Trophoblast cell (in vitro differentiated cells and primary cell): ENCODE data around the gene ERI3.

Experiments
- DNase-seq, 2 donors: peaks; one replicate each; pipeline ENCODE4 v3.0.0-alpha.2; 2016
- H2AFZ ChIP-seq: 2 replicates; pipeline ENCODE4 v1.6.1; 2013; ENCODE audit warnings: low read length, moderate library complexity, mild to moderate bottlenecking; ENCODE audit not compliant: insufficient read depth, poor library complexity
- H2AK5ac ChIP-seq: 2 replicates; pipeline ENCODE4 v1.6.1; 2013; ENCODE audit warnings: mild to moderate bottlenecking, low read length
- H2BK120ac ChIP-seq: 2 replicates; pipeline ENCODE4 v1.6.1; 2013; ENCODE audit warnings: low read length, mild to moderate bottlenecking, moderate library complexity; ENCODE audit not compliant: insufficient read depth, poor library complexity
- H2BK12ac ChIP-seq: 2 replicates; pipeline ENCODE4 v1.6.1; 2013; ENCODE audit warnings: mild to moderate bottlenecking, low read length, moderate library complexity
- H2BK5ac ChIP-seq: 2 replicates; pipeline ENCODE4 v1.6.1; 2013; ENCODE audit warnings: low read length, low read depth, moderate library complexity, mild to moderate bottlenecking; ENCODE audit not compliant: poor library complexity
- H3K14ac ChIP-seq: 2 replicates; pipeline ENCODE4 v1.6.1; 2013; ENCODE audit warnings: mild to moderate bottlenecking, low read length
- H3K18ac ChIP-seq: 2 replicates; pipeline ENCODE4 v1.6.1; 2013; ENCODE audit warnings: mild to moderate bottlenecking, low read length
- H3K23ac ChIP-seq: 2 replicates; pipeline ENCODE4 v1.6.1; 2013; ENCODE audit warnings: low read length
- H3K27ac ChIP-seq: 2 replicates; pipeline ENCODE4 v1.5.1; 2013; ENCODE audit warnings: low read depth, mild to moderate bottlenecking, inconsistent platforms, low read length, moderate library complexity
- H3K27me3 ChIP-seq: 2 replicates; pipeline ENCODE4 v1.6.1; 2013; ENCODE audit warnings: inconsistent platforms, mild to moderate bottlenecking, low read length, moderate library complexity; ENCODE audit not compliant: insufficient read depth
- H3K36me3 ChIP-seq, 2 experiments: 1 replicate in 1 of 2; 2 replicates in 1 of 2; pipeline ENCODE4 v1.6.1; 2013; ENCODE audit warnings: low read length in 2 of 2, mild to moderate bottlenecking in 2 of 2, moderate library complexity in 1 of 2; ENCODE audit not compliant: insufficient read depth in 2 of 2, control insufficient read depth in 1 of 2
- H3K4ac ChIP-seq: 2 replicates; pipeline ENCODE4 v1.6.1; 2013; ENCODE audit warnings: low read depth, mild to moderate bottlenecking, low read length, moderate library complexity
- H3K4me1 ChIP-seq, 2 experiments: 1 replicate in 1 of 2; 2 replicates in 1 of 2; pipeline ENCODE4 v1.6.1; 2013; ENCODE audit warnings: low read length in 2 of 2, mild to moderate bottlenecking in 2 of 2, moderate library complexity in 1 of 2; ENCODE audit not compliant: insufficient read depth in 2 of 2, control insufficient read depth in 1 of 2
- H3K4me2 ChIP-seq: 2 replicates; pipeline ENCODE4 v1.6.1; 2013; ENCODE audit warnings: inconsistent platforms, mild to moderate bottlenecking, low read length, moderate library complexity
- H3K4me3 ChIP-seq: 2 replicates; pipeline ENCODE4 v1.5.1; 2013; ENCODE audit warnings: mild to moderate bottlenecking, low read depth, low read length, inconsistent platforms
- H3K79me1 ChIP-seq: one replicate; pipeline ENCODE4 v1.6.1; 2013; ENCODE audit warnings: low read length
- H3K79me2 ChIP-seq: 2 replicates; pipeline ENCODE4 v1.6.1; 2013; ENCODE audit warnings: low read length, mild to moderate bottlenecking; ENCODE audit not compliant: control insufficient read depth, insufficient read depth, poor library complexity
- H3K9ac ChIP-seq: 2 replicates; pipeline ENCODE4 v1.6.1; 2013; ENCODE audit warnings: mild to moderate bottlenecking, low read length
- H3K9me3 ChIP-seq: 2 replicates; pipeline ENCODE4 v1.6.1; 2013; ENCODE audit warnings: low read depth, mild to moderate bottlenecking, control low read depth, inconsistent platforms, low read length; ENCODE audit not compliant: insufficient read depth
- H4K12ac ChIP-seq: 2 replicates; pipeline ENCODE4 v1.6.1; 2013; ENCODE audit warnings: low read depth, mild to moderate bottlenecking, low read length, moderate library complexity
- H4K8ac ChIP-seq: 2 replicates; pipeline ENCODE4 v1.6.1; 2013; ENCODE audit warnings: low read depth, mild to moderate bottlenecking, low read length, moderate library complexity
- H4K91ac ChIP-seq: one replicate; pipeline ENCODE4 v1.6.1; 2013; ENCODE audit warnings: low read depth, mild to moderate bottlenecking, low read length, moderate library complexity
- WGBS: extraction: QIAGEN DNeasy Blood & Tissue Kit; methylation state at CpG from one replicate; pipeline ENCODE4 v1.1.7; 2013; ENCODE audit warnings: missing lambda C conversion rate; ENCODE audit not compliant: insufficient read length, insufficient coverage; ENCODE audit errors: extremely low coverage; 5-methylcytosine and 5-hydroxymethylcytosine counted together

ERI3 gene

GRCh38 chr1:44290250-44291094 is 64.6 kb downstream of the ERI3 start:
- H3K14ac ChIP-seq: no peak overlapping the region
- H3K23ac ChIP-seq: no peak overlapping the region
- H3K79me1 ChIP-seq: no peaks in the 10 kb centered on the region
- no peak overlapping the region for H2AFZ ChIP-seq
- no peak overlapping the region for H3K4me2 ChIP-seq
- no peak overlapping the region for H2AK5ac ChIP-seq
- H2BK5ac ChIP-seq: no peak overlapping the region
- H2BK120ac ChIP-seq: no peak overlapping the region
- H4K12ac ChIP-seq: no peak overlapping the region
- no peaks in the 10 kb centered on the region for H3K4me1 ChIP-seq
- no peaks in the 10 kb centered on the region for H3K79me2 ChIP-seq
- DNase-seq: no peak
- H3K9ac ChIP-seq: no peak overlapping the region
- no peak overlapping the region for H3K27ac ChIP-seq
- no peak overlapping the region for H2BK12ac ChIP-seq
- no peak overlapping the region for H4K91ac ChIP-seq
- no CpG with 5 or more reads among the region's 11 CpGs for WGBS
- peaks cover 0 to 16% of the 10 kb centered on the region in 2 experiments for H3K36me3 ChIP-seq
- no peaks in the 10 kb centered on the region for H3K27me3 ChIP-seq
- H3K4me3 ChIP-seq: no peak overlapping the region
- H3K18ac ChIP-seq: no peak overlapping the region
- H4K8ac ChIP-seq: no peak overlapping the region
- no peak overlapping the region for H3K4ac ChIP-seq
- H3K9me3 ChIP-seq: no peaks in the 10 kb centered on the region

GRCh38 chr1:44289530-44289929 is 65.5 kb downstream of the ERI3 start:
- no peak overlapping the region for H3K18ac ChIP-seq
- no peak overlapping the region for H4K12ac ChIP-seq
- WGBS: no CpG with 5 or more reads among the region's 7 CpGs
- H2AFZ ChIP-seq: no peak overlapping the region
- H3K4me1 ChIP-seq: no peaks in the 10 kb centered on the region
- H3K79me2 ChIP-seq: no peaks in the 10 kb centered on the region
- no peak overlapping the region for H3K27ac ChIP-seq
- no peaks in the 10 kb centered on the region for H3K27me3 ChIP-seq
- no peak overlapping the region for H3K4ac ChIP-seq
- no peak overlapping the region for H3K14ac ChIP-seq
- H3K23ac ChIP-seq: no peak overlapping the region
- H3K4me2 ChIP-seq: no peak overlapping the region
- H2BK5ac ChIP-seq: no peak overlapping the region
- peaks cover 0 to 13% of the 10 kb centered on the region in 2 experiments for H3K36me3 ChIP-seq
- H2AK5ac ChIP-seq: no peak overlapping the region
- H3K9me3 ChIP-seq: no peaks in the 10 kb centered on the region
- H3K9ac ChIP-seq: no peak overlapping the region
- no peak overlapping the region for H4K91ac ChIP-seq
- no peak overlapping the region for H2BK120ac ChIP-seq
- H4K8ac ChIP-seq: no peak overlapping the region
- no peaks in the 10 kb centered on the region for H3K79me1 ChIP-seq
- DNase-seq: no peak
- H3K4me3 ChIP-seq: no peak overlapping the region
- no peak overlapping the region for H2BK12ac ChIP-seq

- Histone ChIP-seq H3K4ac (no peak overlapping the region), H3K9me3 (no peaks in the 10 kb centered on the region), H3K4me2 (no peak overlapping the region), H3K14ac (no peak overlapping the region), H4K91ac (no peak overlapping the region), H3K9ac (no peak overlapping the region), H2BK5ac (no peak overlapping the region), H3K4me3 (no peak overlapping the region), H3K79me2 (no peaks in the 10 kb centered on the region), H3K23ac (no peak overlapping the region), H3K18ac (no peak overlapping the region), H2AK5ac (no peak overlapping the region), H4K12ac (no peak overlapping the region), H3K27me3 (no peaks in the 10 kb centered on the region), H3K27ac (no peak overlapping the region), H2BK12ac (no peak overlapping the region), H3K36me3 (peaks cover 0 to 12% of the 10 kb centered on the region in 2 experiments), H3K4me1 (no peaks in the 10 kb centered on the region), H2BK120ac (no peak overlapping the region), H4K8ac (no peak overlapping the region), H2AFZ (no peak overlapping the region), H3K79me1 (no peaks in the 10 kb centered on the region)
- DNase-seq: no peak
- WGBS: no CpG with 5 or more reads among the region's 4 CpGs
These were observed 66.2 kb downstream of the ERI3 start for GRCh38 chr1:44288883-44289282.

- Histone ChIP-seq H2AFZ (no peak overlapping the region), H3K4me2 (no peak overlapping the region), H4K8ac (no peak overlapping the region), H2AK5ac (no peak overlapping the region), H3K18ac (no peak overlapping the region), H3K79me2 (no peaks in the 10 kb centered on the region), H3K4me1 (no peaks in the 10 kb centered on the region), H4K12ac (no peak overlapping the region), H3K4me3 (no peak overlapping the region), H3K27ac (no peak overlapping the region), H3K9me3 (no peaks in the 10 kb centered on the region), H3K79me1 (no peaks in the 10 kb centered on the region), H3K4ac (no peak overlapping the region), H2BK12ac (no peak overlapping the region), H2BK5ac (no peak overlapping the region), H3K27me3 (no peaks in the 10 kb centered on the region), H3K36me3 (peaks cover 0 to 24% of the 10 kb centered on the region in 2 experiments), H4K91ac (no peak overlapping the region), H2BK120ac (no peak overlapping the region), H3K9ac (no peak overlapping the region), H3K23ac (no peak overlapping the region), H3K14ac (no peak overlapping the region)
- WGBS: no CpG with 5 or more reads among the region's 2 CpGs
- DNase-seq: no peak
These were observed 70.9 kb downstream of the ERI3 start for GRCh38 chr1:44284184-44284583.
